HG03108 (cell line): Measurements from ENCODE around the gene CCDC82.
"Not testable (repeated sequence)": the region's sequence is repeated elsewhere in the genome, so short reads cannot be mapped to it uniquely, and the experiment has no call there.

Source experiments
- ATAC-seq: cut with Tn5 transposase; IDR thresholded peaks from one replicate; pipeline ENCODE4 v1.9.1; 2021; ENCODE audit warnings: moderate library complexity; ENCODE audit not compliant: unreplicated experiment

The CCDC82 gene

GRCh38 chr11:96389720-96390487 is at the start of gene CCDC82, which contains the start of gene JRKL:
Gene CCDC82, minus strand, starts transcription at chr11:96389912. Its CDS starts 5,165 bp downstream, at chr11:96384747.
Gene JRKL, plus strand, starts transcription at chr11:96390013. Its CDS starts 637 bp downstream, at chr11:96390650.
- peak; percentile 95 for ATAC-seq

GRCh38 chr11:96432654-96433053 is 42.9 kb upstream of the CCDC82 start:
- not testable (repeated sequence) for ATAC-seq

GRCh38 chr11:96430668-96431067 is 41.0 kb upstream of the CCDC82 start:
- no peak for ATAC-seq

DNA sequence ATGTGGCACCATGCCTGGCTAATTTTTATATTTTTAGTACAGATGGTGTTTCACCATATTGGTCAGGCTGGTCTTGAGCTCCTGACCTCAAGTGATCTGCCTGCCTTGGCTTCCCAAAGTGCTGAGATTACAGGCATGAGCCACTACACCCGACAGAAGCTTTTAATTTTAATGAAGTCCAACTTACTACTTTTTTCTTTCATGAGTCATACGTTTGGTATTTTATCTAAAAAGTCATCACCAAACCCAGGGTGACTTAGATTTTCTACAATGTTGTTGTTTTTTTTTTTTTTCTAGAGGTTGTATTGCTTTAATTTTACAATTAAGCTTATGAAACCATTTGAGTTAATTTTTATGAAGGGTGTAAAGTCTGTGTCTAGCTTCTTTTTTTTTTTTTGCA is 35.0 kb upstream of the CCDC82 start:
- no peak for ATAC-seq

GRCh38 chr11:96413408-96413807 is 23.7 kb upstream of the CCDC82 start:
- ATAC-seq: no peak

DNA sequence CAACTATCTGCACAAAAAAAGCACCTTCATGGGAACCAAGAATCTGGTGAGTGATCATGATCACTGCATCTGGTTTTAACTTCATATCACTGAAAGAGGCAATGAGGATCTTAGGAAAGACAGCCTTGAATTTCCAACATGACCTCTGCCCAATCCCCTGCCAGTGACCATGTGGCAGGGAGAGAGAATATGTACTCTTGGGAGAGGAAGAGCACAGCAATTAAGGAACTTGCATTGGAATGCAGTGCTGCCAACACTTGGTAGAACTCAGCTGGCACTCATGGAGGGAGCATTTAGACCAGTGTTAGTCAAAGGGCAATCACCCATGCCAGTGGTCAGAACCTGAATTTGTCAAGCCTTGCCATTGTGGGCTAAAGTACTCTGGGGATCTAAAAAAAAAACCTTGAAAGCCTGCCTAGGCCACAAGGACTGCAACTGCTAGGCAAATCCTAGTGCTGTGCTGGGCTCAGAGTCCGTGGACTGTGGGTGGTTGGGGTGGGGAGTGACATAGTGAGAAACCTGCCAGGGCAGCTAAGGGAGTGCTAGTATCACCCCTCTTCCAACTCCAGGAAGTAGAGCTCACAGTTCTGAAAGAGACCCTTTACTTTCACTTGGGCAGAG is 23.2 kb upstream of the CCDC82 start:
- no peak for ATAC-seq

- ATAC-seq: not testable (repeated sequence)
Observed at GRCh38 chr11:96411412-96411811, 21.7 kb upstream of the CCDC82 start.

GRCh38 chr11:96400697-96401096 is 11.0 kb upstream of the CCDC82 start:
- no peak for ATAC-seq

DNA sequence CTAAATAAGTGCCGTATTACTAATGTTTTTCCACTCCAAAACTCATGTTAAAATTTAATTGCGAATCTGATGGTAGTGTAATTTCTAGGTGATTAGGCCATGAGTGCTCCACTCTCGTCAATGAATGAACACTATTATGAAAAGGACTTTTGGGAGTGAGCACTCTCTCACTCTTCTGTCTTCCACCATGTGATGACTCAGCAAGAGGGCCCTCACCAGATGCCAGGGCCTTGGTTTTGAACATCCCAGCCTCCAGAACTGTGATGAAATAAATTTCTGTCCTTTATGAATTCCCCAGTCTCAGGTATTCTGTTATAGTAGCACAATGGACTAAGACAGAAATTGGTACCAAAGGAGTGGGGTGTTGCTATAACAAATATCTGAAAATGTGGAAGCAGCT is 8.2 kb upstream of the CCDC82 start:
- ATAC-seq: no peak

- ATAC-seq: no peak
Observed at GRCh38 chr11:96396637-96397036, 6.9 kb upstream of the CCDC82 start.

DNA sequence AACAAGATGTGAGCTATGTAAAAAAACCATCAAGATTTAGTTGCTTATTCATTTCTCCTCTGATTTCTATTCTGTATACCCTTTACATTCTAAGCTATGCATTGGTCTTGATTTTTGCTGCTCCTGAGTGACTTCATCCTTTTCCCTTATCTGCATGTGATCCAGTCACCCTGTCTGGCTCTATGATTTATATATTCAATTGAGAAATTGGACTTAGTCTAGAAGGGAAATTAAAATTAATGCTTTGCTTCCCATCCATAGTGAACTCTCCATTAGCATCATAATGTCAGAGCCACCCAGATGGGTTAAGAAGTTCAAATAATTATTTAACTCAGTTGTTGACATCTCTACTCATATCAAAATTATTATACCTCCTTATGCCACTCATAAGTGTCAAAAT is 5.1 kb upstream of the CCDC82 start:
- no peak for ATAC-seq

- ATAC-seq: no peak
Observed at GRCh38 chr11:96393753-96394348, 4.1 kb upstream of the CCDC82 start.

DNA sequence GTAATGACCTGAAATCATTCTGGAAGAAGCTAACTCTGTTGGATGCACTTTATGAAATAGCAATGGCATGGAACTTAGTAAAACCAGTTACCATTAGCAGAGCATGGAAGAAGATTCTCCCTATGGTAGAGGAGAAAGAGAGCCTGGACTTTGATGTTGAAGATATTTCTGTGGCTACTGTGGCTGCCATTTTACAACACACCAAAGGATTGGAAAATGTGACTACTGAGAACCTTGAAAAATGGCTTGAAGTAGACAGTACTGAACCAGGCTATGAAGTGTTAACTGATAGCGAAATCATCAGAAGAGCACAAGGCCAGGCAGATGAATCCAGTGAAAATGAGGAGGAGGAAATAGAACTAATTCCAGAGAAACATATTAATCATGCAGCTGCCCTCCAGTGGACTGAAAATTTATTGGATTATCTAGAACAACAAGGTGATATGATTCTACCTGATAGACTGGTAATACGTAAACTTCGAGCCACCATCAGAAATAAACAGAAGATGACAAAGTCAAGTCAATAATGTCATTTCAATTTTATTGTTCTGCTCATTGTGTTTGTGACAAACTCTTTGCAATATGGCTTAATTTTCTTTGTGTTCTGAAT is 2.1 kb upstream of the CCDC82 start:
- ATAC-seq: no peak

DNA sequence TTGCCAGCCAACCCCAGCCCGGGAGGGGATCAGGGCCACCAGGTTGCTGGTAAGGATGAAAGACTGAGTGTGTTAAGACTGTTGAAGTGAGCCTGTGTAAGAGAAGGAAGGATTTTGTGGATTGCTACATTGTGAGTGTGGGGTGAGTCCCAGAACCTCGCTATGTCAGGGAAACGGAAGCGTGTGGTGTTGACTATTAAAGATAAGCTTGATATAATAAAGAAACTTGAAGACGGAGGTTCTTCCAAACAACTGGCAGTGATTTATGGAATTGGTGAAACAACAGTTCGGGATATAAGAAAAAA is 728 bp upstream of the CCDC82 start:
- ATAC-seq: no peak

DNA sequence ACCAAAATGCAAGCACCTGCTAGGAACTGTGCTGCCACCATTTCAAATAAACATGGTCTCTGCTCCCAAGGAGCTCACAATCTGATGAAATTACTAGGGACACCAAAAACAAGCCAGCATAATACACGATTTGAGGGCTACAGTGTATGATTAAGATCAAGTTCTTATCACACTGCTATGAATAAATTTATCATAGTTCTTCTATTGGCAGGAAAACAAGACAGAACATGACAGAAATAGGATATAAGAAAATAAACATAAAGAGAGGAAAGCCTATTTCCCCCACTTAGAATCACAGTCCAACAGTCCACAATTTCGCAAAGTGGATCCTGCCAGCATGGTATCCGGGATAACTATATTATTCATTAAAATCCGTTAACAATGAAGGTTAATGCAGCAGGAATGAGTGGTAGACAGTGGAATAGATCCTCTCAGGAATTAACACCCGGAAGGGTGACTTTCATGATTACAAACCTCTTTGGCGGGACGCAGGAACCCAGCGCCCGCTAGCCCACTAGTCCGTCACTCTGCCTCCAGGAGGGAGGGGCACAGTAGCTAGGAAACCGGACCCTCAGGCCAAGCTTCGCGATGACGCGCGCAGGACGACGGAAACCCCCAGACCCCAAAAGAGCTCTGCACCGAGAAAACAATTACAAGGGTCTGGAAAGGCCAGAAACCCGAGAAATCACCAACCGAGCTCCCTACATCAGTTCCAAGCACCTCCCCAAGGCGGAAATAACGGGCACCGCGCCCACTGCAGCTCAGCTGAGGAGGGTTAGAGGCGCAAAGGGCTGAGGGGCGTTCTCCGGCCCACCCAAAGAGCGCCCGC is 607 bp downstream of the CCDC82 start:
- ATAC-seq: peak; percentile 36

DNA sequence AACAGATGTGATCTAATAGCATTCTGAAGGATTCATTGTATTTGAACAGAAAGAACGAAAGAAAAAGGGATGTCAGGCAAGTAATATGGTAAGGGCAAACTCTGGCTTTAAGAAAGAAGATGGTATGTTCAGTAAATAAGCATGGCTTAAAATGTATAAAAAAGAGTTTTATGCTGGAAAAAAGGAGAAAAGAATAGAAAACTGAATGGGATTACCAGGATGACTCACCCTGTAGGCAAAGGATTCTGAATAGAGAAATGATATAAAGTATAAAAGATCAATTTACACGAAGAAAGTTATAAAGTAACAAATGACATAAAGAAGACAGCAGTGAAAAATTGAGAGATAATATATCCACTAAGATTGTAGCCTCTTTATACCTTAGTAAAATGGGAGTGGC is 4.5 kb downstream of the CCDC82 start:
- no peak for ATAC-seq

DNA sequence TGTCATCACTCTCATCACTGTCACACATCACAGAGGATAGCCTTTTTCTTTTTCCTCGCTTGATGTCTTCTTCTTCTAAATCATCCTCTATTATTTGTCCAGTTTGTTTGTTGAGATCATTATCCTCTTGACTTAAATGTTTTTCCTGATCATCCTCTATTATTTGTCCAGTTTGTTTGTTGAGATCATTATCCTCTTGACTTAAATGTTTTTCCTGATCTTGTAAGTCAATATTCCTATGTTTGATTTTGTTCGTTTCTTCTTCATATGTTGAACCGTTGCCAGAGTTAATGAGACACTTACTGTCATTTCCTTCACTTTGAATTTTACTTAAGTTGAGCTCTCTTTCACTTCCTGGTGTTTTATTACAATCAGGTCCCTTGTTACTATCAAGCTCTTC is 5.6 kb downstream of the CCDC82 start:
- ATAC-seq: no peak

- no peak for ATAC-seq
Observed at GRCh38 chr11:96376796-96377195, 12.9 kb downstream of the CCDC82 start.

DNA sequence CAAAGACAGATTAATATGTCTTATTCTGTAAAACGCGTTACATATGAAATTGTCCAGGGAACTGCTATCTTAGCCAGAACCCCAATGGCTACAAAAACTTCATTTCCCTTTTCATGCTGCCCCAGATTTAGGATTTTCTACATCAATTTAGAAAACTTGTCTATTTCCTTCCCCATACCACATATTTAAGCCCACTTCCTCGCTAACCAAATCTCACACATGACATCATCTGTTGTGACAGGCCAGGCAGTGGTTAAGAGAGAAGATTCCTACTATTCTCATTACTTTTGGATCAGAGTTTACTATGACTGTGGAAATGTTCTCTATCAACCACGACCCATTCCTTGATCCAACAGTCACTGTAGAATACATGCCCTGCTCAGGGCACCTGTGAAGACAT is 15.9 kb downstream of the CCDC82 start:
- ATAC-seq: no peak

GRCh38 chr11:96367342-96367741 is 22.4 kb downstream of the CCDC82 start:
- no peak for ATAC-seq

GRCh38 chr11:96366024-96366423 is 23.7 kb downstream of the CCDC82 start:
- ATAC-seq: no peak
